Right atrium auricular region (tissue), 2 donors: Measurements from ENCODE around the gene SLC25A45. TPM values are rescaled to one million over a fixed set of nuclear protein-coding genes. Genes with fewer than 3 reads are reported as not detected.

Experiments used
- DNase-seq: peaks from one replicate; pipeline ENCODE4 v3.0.0-alpha.2; 2019; ENCODE audit warnings: low spot score
- H3K27ac ChIP-seq, 2 donors: fragments of 200-600 bp; sonication (generic); 1 replicate in 1 of 2; 2 replicates in 1 of 2; pipeline ENCODE4 v1.5.1; 2016 to 2019
- H3K27me3 ChIP-seq, 2 donors: fragments of 200-600 bp; sonication (generic); one replicate each; pipeline versions ENCODE4 v1.5.1 to v1.6.0; 2017 to 2019
- H3K36me3 ChIP-seq: fragments of 200-600 bp; sonication (generic); one replicate; pipeline ENCODE4 v1.5.1; 2016
- H3K4me1 ChIP-seq, 2 donors: fragments of 200-600 bp; sonication (generic); one replicate each; pipeline versions ENCODE4 v1.5.1 to v1.6.0; 2017 to 2019
- H3K4me3 ChIP-seq, 2 donors: fragments of 200-600 bp; sonication (generic); 1 replicate in 1 of 2; 2 replicates in 1 of 2; pipeline ENCODE4 v1.5.1; 2017 to 2019; ENCODE audit warnings: mild to moderate bottlenecking in 1 of 2, moderate library complexity in 1 of 2
- H3K9me3 ChIP-seq, 2 donors: fragments of 200-600 bp; sonication (generic); one replicate each; pipeline ENCODE4 v1.5.1; 2019
- total RNA-seq, 2 donors: library from RNA; depleted of rRNA; stranded (reverse); fragments of >200 nt; gene quantifications; one replicate each; pipeline ENCODE4 v1.1.0, GENCODE V29; 2016
- TF ChIP-seq, protein P1 (sequence below), 2 donors: fragments of 200-600 bp; sonication (generic); IDR thresholded peaks; one replicate each; pipeline ENCODE4 v1.5.1; 2019; ENCODE audit warnings: antibody characterized with exemption in 2 of 2

Gene SLC25A45, protein sequence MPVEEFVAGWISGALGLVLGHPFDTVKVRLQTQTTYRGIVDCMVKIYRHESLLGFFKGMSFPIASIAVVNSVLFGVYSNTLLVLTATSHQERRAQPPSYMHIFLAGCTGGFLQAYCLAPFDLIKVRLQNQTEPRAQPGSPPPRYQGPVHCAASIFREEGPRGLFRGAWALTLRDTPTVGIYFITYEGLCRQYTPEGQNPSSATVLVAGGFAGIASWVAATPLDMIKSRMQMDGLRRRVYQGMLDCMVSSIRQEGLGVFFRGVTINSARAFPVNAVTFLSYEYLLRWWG
- 1 to 10 TPM; 2.6 to 3.3 TPM for total RNA-seq

DNA sequence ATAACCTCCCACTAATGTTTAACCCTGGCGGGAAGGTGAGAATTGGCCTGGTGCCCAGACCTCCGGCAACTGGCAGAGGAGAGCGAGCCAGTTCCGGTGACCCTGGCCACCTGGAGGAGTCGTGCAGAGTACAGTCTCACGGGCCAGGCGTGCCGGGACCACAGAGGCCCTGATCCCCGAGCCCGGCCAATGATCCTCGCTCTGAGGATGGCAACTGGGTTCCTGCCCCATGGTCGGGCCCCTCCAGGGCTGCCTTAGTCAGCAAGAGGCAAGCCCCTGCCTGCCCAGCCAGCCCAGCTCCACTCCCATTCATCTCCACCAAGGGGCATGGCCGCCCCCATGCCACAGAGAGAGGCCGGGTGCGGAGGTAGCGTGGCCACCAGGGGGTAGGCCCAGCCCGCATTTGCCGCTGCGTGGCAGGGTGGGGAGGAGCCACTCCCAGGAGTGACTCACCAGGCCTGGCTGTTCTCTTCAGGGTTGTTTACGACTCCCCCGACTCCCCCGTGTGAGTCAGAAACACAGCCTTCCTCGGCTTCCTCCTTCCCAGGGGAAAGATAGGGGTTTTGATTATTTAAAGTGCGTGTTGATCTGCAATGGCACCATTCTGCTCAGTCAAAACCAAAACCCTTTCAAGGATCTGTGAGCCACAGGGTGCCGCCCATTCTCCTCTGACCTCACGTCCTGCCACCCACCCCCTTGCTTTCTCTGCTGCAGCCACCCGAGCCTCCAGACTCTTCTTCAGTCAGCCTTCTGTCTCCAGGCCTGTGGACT, at the start of gene SLC25A45:
Gene SLC25A45, minus strand, starts transcription at position 614 of the 771 bp plus-strand sequence. CDS start 695 bp downstream, outside the sequence.
- DNase-seq: peak; percentile 97
- peak within 1 kb of the TSS; percentile 98 for H3K27ac ChIP-seq
- H3K4me1 ChIP-seq: peaks cover 0 to 52% of the 10 kb centered on the region in 2 donors
- H3K9me3 ChIP-seq: no peaks in the 10 kb centered on the region
- H3K4me3 ChIP-seq: peak within 1 kb of the TSS; percentile 33 to 52
- no peaks in the 10 kb centered on the region for H3K27me3 ChIP-seq
- TF ChIP-seq, protein P1, sequence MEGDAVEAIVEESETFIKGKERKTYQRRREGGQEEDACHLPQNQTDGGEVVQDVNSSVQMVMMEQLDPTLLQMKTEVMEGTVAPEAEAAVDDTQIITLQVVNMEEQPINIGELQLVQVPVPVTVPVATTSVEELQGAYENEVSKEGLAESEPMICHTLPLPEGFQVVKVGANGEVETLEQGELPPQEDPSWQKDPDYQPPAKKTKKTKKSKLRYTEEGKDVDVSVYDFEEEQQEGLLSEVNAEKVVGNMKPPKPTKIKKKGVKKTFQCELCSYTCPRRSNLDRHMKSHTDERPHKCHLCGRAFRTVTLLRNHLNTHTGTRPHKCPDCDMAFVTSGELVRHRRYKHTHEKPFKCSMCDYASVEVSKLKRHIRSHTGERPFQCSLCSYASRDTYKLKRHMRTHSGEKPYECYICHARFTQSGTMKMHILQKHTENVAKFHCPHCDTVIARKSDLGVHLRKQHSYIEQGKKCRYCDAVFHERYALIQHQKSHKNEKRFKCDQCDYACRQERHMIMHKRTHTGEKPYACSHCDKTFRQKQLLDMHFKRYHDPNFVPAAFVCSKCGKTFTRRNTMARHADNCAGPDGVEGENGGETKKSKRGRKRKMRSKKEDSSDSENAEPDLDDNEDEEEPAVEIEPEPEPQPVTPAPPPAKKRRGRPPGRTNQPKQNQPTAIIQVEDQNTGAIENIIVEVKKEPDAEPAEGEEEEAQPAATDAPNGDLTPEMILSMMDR (IDR thresholded peaks at IDR 0.05): peak; percentile 93
- no peaks in the 10 kb centered on the region for H3K36me3 ChIP-seq

DNA sequence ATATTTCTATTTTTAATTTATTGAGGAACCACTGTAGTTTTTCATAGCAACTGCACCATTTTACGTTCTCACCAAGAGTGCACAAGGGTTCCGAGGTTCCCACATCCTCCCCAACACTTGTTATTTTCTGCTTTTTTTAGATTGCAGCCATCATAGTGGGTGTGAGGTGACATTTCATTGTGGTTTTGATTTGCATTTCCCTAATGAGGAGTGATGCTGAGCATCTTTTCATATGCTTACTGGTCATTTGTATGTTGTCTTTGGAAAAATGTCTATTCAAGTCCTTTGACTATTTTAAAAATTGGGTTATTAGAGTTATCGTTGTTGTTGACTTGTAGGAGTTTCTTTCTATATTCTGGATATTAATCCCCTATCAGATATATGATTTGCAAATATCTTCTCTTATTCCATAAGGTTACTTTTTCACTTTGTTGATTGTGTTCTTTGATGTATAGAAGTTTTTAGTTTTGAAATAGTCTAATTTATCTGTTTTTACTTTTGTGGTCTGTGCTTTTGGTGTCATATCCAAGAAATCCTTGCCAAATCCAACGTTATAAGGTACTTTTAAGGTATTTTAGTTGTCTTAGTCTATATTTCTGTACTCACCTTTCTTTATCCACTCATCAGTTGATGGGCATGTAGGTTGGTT, 49.1 kb upstream of the SLC25A45 start:
- peaks cover 78% of the 10 kb centered on the region for H3K36me3 ChIP-seq
- DNase-seq: peak; percentile 44
- H3K27me3 ChIP-seq: no peaks in the 10 kb centered on the region
- H3K4me1 ChIP-seq: peaks cover 0 to 93% of the 10 kb centered on the region in 2 donors
- H3K4me3 ChIP-seq: peak overlapping the region in 1 of 2 donors; percentile 95
- H3K9me3 ChIP-seq: no peaks in the 10 kb centered on the region
- H3K27ac ChIP-seq: peak overlapping the region; percentile 99
- TF ChIP-seq, protein P1 (IDR thresholded peaks at IDR 0.05): no peak

DNA sequence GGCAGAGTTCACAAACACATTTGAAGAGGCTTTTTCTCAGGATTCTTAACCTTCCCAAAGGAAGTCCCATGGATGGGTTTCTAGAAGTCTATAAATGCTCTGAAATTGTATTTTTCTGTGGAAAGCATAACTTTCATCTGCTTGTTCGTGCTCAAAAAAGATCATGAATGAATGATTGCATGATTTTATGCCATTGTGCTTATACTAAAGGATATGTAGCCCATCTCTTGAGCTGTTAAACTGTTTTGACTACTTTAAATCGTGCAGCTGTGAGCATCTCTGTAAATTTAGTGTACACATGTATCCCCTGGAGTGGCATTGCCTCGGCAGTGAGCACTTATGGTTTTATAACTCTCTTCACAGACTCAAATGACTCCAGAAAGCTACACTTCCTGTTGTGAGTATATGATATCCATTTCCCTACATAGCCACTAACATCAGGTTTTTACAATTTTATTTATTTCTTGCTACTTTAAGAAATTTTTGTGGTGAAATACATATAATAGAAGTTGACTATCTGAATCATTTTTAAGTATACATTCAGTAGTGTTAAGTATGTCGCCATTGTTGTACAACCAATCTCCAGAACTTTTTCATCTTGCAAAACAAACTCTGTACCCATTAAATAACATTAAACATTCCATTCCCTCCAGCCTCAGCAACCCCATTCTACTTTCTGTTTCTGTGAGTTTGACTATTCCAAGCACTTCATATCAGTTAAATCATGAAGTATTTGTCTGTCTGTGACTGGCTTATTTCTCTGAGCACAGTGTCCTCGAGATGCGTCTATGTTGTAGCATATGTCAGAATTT, 48.2 kb upstream of the SLC25A45 start:
- peaks cover 0 to 85% of the 10 kb centered on the region in 2 donors for H3K4me1 ChIP-seq
- peak overlapping the region; percentile 79 to 95 for H3K4me3 ChIP-seq
- peak overlapping the region; percentile 99 for H3K27ac ChIP-seq
- peaks cover 78% of the 10 kb centered on the region for H3K36me3 ChIP-seq
- DNase-seq: peak; percentile 50
- H3K27me3 ChIP-seq: no peaks in the 10 kb centered on the region
- no peaks in the 10 kb centered on the region for H3K9me3 ChIP-seq
- TF ChIP-seq, protein P1 (IDR thresholded peaks at IDR 0.05): no peak

DNA sequence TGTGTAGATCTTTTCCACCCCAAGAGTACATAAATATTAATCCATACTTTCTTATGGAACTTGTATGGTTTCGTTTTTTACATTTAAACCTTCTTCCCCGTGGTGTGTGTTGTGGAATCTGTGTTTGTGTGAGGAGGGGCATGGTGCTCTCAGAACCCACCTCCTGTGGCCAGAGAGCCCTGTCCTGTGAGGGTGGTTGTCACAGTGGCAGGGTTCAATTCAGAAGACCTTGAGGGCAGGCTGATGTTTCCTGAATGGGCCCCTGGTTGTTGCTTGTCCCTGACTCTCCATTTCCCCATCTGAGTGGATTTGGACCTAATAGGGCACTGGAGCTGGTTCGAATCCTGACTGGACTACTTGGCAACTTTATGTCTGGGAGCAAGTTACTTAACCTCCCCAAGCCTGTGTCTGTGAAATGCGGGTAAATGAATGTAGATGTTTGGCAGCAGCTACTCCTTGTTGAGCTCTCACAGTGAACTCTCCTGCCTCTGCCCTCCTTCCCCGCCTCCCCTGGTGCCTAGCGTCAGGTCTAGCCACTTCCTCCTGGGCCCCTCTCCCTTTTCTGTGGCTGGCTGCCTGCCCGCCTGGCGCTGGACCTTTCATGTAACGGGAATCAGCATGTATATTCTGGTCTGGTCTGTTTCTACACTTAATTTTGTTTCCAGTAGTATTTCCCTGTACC, 47.4 kb upstream of the SLC25A45 start:
- Histone ChIP-seq H3K36me3 (peaks cover 78% of the 10 kb centered on the region), H3K27me3 (no peaks in the 10 kb centered on the region), H3K9me3 (no peaks in the 10 kb centered on the region), H3K27ac (peak overlapping the region; percentile 99), H3K4me3 (peak overlapping the region; percentile 79 to 95), H3K4me1 (peaks cover 0 to 78% of the 10 kb centered on the region in 2 donors)
- peak; percentile 73 for DNase-seq
- TF ChIP-seq, protein P1 (IDR thresholded peaks at IDR 0.05): no peak
